MG63 (cell line): ENCODE data around the gene AKT2. TPM values are rescaled to one million over a fixed set of nuclear protein-coding genes. Genes with fewer than 3 reads are reported as not detected.

ENCODE experiments used
- DNase-seq: peaks from one replicate; pipeline ENCODE4 v3.0.0-alpha.2; 2020
- H3K27me3 ChIP-seq: fragments of 250-450 bp; sonication (Bioruptor Pico); 2 replicates; pipeline ENCODE4 v1.5.1; 2020; ENCODE audit warnings: mild to moderate bottlenecking, moderate library complexity
- H3K36me3 ChIP-seq: fragments of 250-450 bp; sonication (Bioruptor Pico); 2 replicates; pipeline ENCODE4 v1.5.1; 2020; ENCODE audit warnings: mild to moderate bottlenecking, moderate library complexity
- H3K4me3 ChIP-seq: fragments of 250-450 bp; sonication (Bioruptor Pico); 2 replicates; pipeline ENCODE4 v1.5.1; 2020; ENCODE audit warnings: mild to moderate bottlenecking, moderate library complexity
- H3K9me3 ChIP-seq: fragments of 250-450 bp; sonication (Bioruptor Pico); 2 replicates; pipeline ENCODE4 v1.5.1; 2020; ENCODE audit warnings: mild to moderate bottlenecking, moderate library complexity
- total RNA-seq: library from RNA; depleted of rRNA; stranded (reverse); fragments of >200 nt; shearing (Covaris generic); gene quantifications from 2 replicates; pipeline ENCODE4 v1.2.3, GENCODE V29; 2014; ENCODE audit warnings: low replicate concordance

AKT2 gene
- total RNA-seq, 1 experiment from 2014 or later: 104 TPM

GRCh38 chr19:40249781-40250180 is 35.4 kb downstream of the AKT2 start:
- DNase-seq: no peak
- no peaks in the 10 kb centered on the region for H3K9me3 ChIP-seq
- peaks cover 42% of the 10 kb centered on the region for H3K36me3 ChIP-seq
- H3K27me3 ChIP-seq: no peaks in the 10 kb centered on the region
- no peak overlapping the region for H3K4me3 ChIP-seq

- no peaks in the 10 kb centered on the region for H3K27me3 ChIP-seq
- H3K9me3 ChIP-seq: no peaks in the 10 kb centered on the region
- no peak overlapping the region for H3K4me3 ChIP-seq
- H3K36me3 ChIP-seq: peaks cover 40% of the 10 kb centered on the region
- no peak for DNase-seq
These were observed 35.9 kb downstream of the AKT2 start for GRCh38 chr19:40249201-40249600.

GRCh38 chr19:40247735-40248262 is 37.3 kb downstream of the AKT2 start:
- Histone ChIP-seq H3K27me3 (no peaks in the 10 kb centered on the region), H3K4me3 (no peak overlapping the region), H3K36me3 (peaks cover 36% of the 10 kb centered on the region)

GRCh38 chr19:40247178-40247577 is 38.0 kb downstream of the AKT2 start:
- Histone ChIP-seq H3K9me3 (no peaks in the 10 kb centered on the region), H3K27me3 (no peaks in the 10 kb centered on the region), H3K36me3 (peaks cover 35% of the 10 kb centered on the region), H3K4me3 (no peak overlapping the region)
- DNase-seq: no peak

More at GRCh38 chr19:40247735-40248262, 37.3 kb downstream of the AKT2 start:
- H3K9me3 ChIP-seq: no peaks in the 10 kb centered on the region
- DNase-seq: no peak

GRCh38 chr19:40246292-40247073 is 38.7 kb downstream of the AKT2 start:
- Histone ChIP-seq H3K36me3 (peaks cover 38% of the 10 kb centered on the region), H3K4me3 (no peak overlapping the region), H3K9me3 (no peaks in the 10 kb centered on the region), H3K27me3 (no peaks in the 10 kb centered on the region)
- DNase-seq: no peak

- DNase-seq: no peak
- H3K4me3 ChIP-seq: no peak overlapping the region
- no peaks in the 10 kb centered on the region for H3K9me3 ChIP-seq
- H3K27me3 ChIP-seq: no peaks in the 10 kb centered on the region
- peaks cover 44% of the 10 kb centered on the region for H3K36me3 ChIP-seq
These were observed 39.5 kb downstream of the AKT2 start for GRCh38 chr19:40245506-40246128.

- H3K4me3 ChIP-seq: no peak overlapping the region
- no peak for DNase-seq
- peaks cover 46% of the 10 kb centered on the region for H3K36me3 ChIP-seq
- no peaks in the 10 kb centered on the region for H3K9me3 ChIP-seq
- no peaks in the 10 kb centered on the region for H3K27me3 ChIP-seq
These were observed 40.4 kb downstream of the AKT2 start for GRCh38 chr19:40244579-40245317.

GRCh38 chr19:40243181-40243580 is 42.0 kb downstream of the AKT2 start:
- DNase-seq: no peak
- H3K4me3 ChIP-seq: no peak overlapping the region

GRCh38 chr19:40242480-40242879 is 42.7 kb downstream of the AKT2 start:
- H3K4me3 ChIP-seq: no peak overlapping the region
- DNase-seq: no peak
- H3K36me3 ChIP-seq: peaks cover 64% of the 10 kb centered on the region
- H3K9me3 ChIP-seq: no peaks in the 10 kb centered on the region
- H3K27me3 ChIP-seq: no peaks in the 10 kb centered on the region

More at GRCh38 chr19:40243181-40243580, 42.0 kb downstream of the AKT2 start:
- H3K36me3 ChIP-seq: peaks cover 60% of the 10 kb centered on the region
- no peaks in the 10 kb centered on the region for H3K27me3 ChIP-seq
- no peaks in the 10 kb centered on the region for H3K9me3 ChIP-seq

- Histone ChIP-seq H3K27me3 (no peaks in the 10 kb centered on the region), H3K4me3 (no peak overlapping the region), H3K36me3 (peaks cover 67% of the 10 kb centered on the region), H3K9me3 (no peaks in the 10 kb centered on the region)
- DNase-seq: no peak
These were observed 43.2 kb downstream of the AKT2 start for GRCh38 chr19:40241809-40242384.

- Histone ChIP-seq H3K4me3 (no peak overlapping the region), H3K9me3 (no peaks in the 10 kb centered on the region), H3K36me3 (peaks cover 68% of the 10 kb centered on the region), H3K27me3 (no peaks in the 10 kb centered on the region)
- DNase-seq: no peak
These were observed 43.9 kb downstream of the AKT2 start for GRCh38 chr19:40241125-40241808.

GRCh38 chr19:40240332-40240731 is 44.8 kb downstream of the AKT2 start:
- H3K27me3 ChIP-seq: no peaks in the 10 kb centered on the region
- no peaks in the 10 kb centered on the region for H3K9me3 ChIP-seq
- no peak overlapping the region for H3K4me3 ChIP-seq
- DNase-seq: no peak
- peaks cover 70% of the 10 kb centered on the region for H3K36me3 ChIP-seq

GRCh38 chr19:40239415-40240226 is 45.5 kb downstream of the AKT2 start:
- Histone ChIP-seq H3K4me3 (no peak overlapping the region), H3K36me3 (peaks cover 70% of the 10 kb centered on the region), H3K27me3 (no peaks in the 10 kb centered on the region), H3K9me3 (no peaks in the 10 kb centered on the region)
- no peak for DNase-seq

GRCh38 chr19:40238775-40239174 is 46.4 kb downstream of the AKT2 start:
- no peaks in the 10 kb centered on the region for H3K9me3 ChIP-seq
- no peaks in the 10 kb centered on the region for H3K27me3 ChIP-seq
- H3K36me3 ChIP-seq: peaks cover 73% of the 10 kb centered on the region
- DNase-seq: no peak
- H3K4me3 ChIP-seq: no peak overlapping the region

- H3K4me3 ChIP-seq: no peak overlapping the region
- peaks cover 67% of the 10 kb centered on the region for H3K36me3 ChIP-seq
- no peaks in the 10 kb centered on the region for H3K9me3 ChIP-seq
- DNase-seq: no peak
- H3K27me3 ChIP-seq: no peaks in the 10 kb centered on the region
These were observed 47.4 kb downstream of the AKT2 start for GRCh38 chr19:40237791-40238190.

- no peak for DNase-seq
- H3K36me3 ChIP-seq: peaks cover 54% of the 10 kb centered on the region
These were observed 48.8 kb downstream of the AKT2 start for GRCh38 chr19:40236366-40236765.

More at GRCh38 chr19:40236366-40236765, 48.8 kb downstream of the AKT2 start:
- no peak overlapping the region for H3K4me3 ChIP-seq
- no peaks in the 10 kb centered on the region for H3K9me3 ChIP-seq
- H3K27me3 ChIP-seq: no peaks in the 10 kb centered on the region
